ENCODE measurements around the gene A1BG.
"Not testable (repeated sequence)": the region's sequence is repeated elsewhere in the genome, so short reads cannot be mapped to it uniquely, and the experiment has no call there.

The A1BG gene

GRCh38 chr19:58356766-58357480 is 3.6 kb upstream of the A1BG start:
- DNase-seq (ENCODE audit: low read depth): no peak

- no peak for DNase-seq (ENCODE audit: low read depth)
Measured at GRCh38 chr19:58355908-58356765, 2.8 kb upstream of the A1BG start.

- no peak for DNase-seq (ENCODE audit: low read depth)
Measured at GRCh38 chr19:58355215-58355796, 2.0 kb upstream of the A1BG start.

GRCh38 chr19:58354478-58355030 is 1.3 kb upstream of the A1BG start:
- DNase-seq (ENCODE audit: low read depth): no peak

GRCh38 chr19:58353717-58354477 is 605 bp upstream of the A1BG start:
- no peak for DNase-seq (ENCODE audit: low read depth)

- DNase-seq (ENCODE audit: low read depth): no peak
Measured at GRCh38 chr19:58351990-58352755, 1.1 kb downstream of the A1BG start.

- no peak for DNase-seq (ENCODE audit: low read depth)
Measured at GRCh38 chr19:58351558-58351878, 1.8 kb downstream of the A1BG start.

- no peak for DNase-seq (ENCODE audit: low read depth)
Measured at GRCh38 chr19:58350871-58351557, 2.3 kb downstream of the A1BG start.

GRCh38 chr19:58350001-58350861 is 3.1 kb downstream of the A1BG start:
- no peak for DNase-seq (ENCODE audit: low read depth)

- DNase-seq (ENCODE audit: low read depth): no peak
Measured at GRCh38 chr19:58349590-58349989, 3.7 kb downstream of the A1BG start.

GRCh38 chr19:58348080-58348479 is 5.2 kb downstream of the A1BG start:
- DNase-seq (ENCODE audit: low read depth): not testable (repeated sequence)

GRCh38 chr19:58346961-58347929 is 6.0 kb downstream of the A1BG start:
- DNase-seq (ENCODE audit: low read depth): peak; percentile 76

GRCh38 chr19:58345558-58345957 is 7.7 kb downstream of the A1BG start:
- no peak for DNase-seq (ENCODE audit: low read depth)

- peak; percentile 61 for DNase-seq (ENCODE audit: low read depth)
Measured at GRCh38 chr19:58338825-58339558, 14.3 kb downstream of the A1BG start.

GRCh38 chr19:58338336-58338735 is 15.0 kb downstream of the A1BG start:
- DNase-seq (ENCODE audit: low read depth): no peak

GRCh38 chr19:58336820-58337219 is 16.5 kb downstream of the A1BG start:
- DNase-seq (ENCODE audit: low read depth): no peak

GRCh38 chr19:58336216-58336615 is 17.1 kb downstream of the A1BG start:
- DNase-seq (ENCODE audit: low read depth): no peak

- DNase-seq (ENCODE audit: low read depth): no peak
Measured at GRCh38 chr19:58335630-58336029, 17.7 kb downstream of the A1BG start.
